ENCODE data around the gene SARS2.
"Not testable (repeated sequence)": the region's sequence is repeated elsewhere in the genome, so short reads cannot be mapped to it uniquely, and the experiment has no call there.

The SARS2 gene

GRCh38 chr19:38929929-38930775, at the start of gene SARS2:
TSS of gene SARS2 (minus strand) at chr19:38930763. CDS start at chr19:38930736, 27 bp downstream.
- peak; percentile 82 to 85 for DNase-seq (ENCODE audit: low read depth in 2 of 2)

GRCh38 chr19:38979812-38980211, 49.2 kb upstream of the SARS2 start:
- DNase-seq (ENCODE audit: low read depth in 2 of 2), result no peak

- DNase-seq (ENCODE audit: low read depth in 2 of 2), result no peak
Observed at GRCh38 chr19:38978326-38978689, 47.7 kb upstream of the SARS2 start.

- no peak for DNase-seq (ENCODE audit: low read depth in 2 of 2)
Observed at GRCh38 chr19:38977445-38978325, 47.1 kb upstream of the SARS2 start.

- DNase-seq (ENCODE audit: low read depth in 2 of 2), result no peak
Observed at GRCh38 chr19:38975861-38976271, 45.3 kb upstream of the SARS2 start.

GRCh38 chr19:38975214-38975860, 44.8 kb upstream of the SARS2 start, which contains the start of gene FBXO17:
TSS of gene FBXO17 (minus strand) at chr19:38975742. CDS start at chr19:38950319, 25,423 bp downstream.
- no peak for DNase-seq (ENCODE audit: low read depth in 2 of 2)

GRCh38 chr19:38974624-38975213, 44.2 kb upstream of the SARS2 start:
- DNase-seq (ENCODE audit: low read depth in 2 of 2), result no peak

GRCh38 chr19:38971672-38972071, 41.1 kb upstream of the SARS2 start:
- DNase-seq (ENCODE audit: low read depth in 2 of 2), result no peak

- DNase-seq (ENCODE audit: low read depth in 2 of 2), result no peak
Observed at GRCh38 chr19:38970664-38971532, 40.3 kb upstream of the SARS2 start.

GRCh38 chr19:38966149-38966548, 35.6 kb upstream of the SARS2 start:
- not testable (repeated sequence) for DNase-seq (ENCODE audit: low read depth in 2 of 2)

GRCh38 chr19:38964738-38965137, 34.2 kb upstream of the SARS2 start:
- DNase-seq (ENCODE audit: low read depth in 2 of 2), result no peak

- DNase-seq (ENCODE audit: low read depth in 2 of 2), result no peak
Observed at GRCh38 chr19:38959618-38960017, 29.1 kb upstream of the SARS2 start.

GRCh38 chr19:38958301-38958700, 27.7 kb upstream of the SARS2 start:
- no peak for DNase-seq (ENCODE audit: low read depth in 2 of 2)

GRCh38 chr19:38956264-38956663, 25.7 kb upstream of the SARS2 start:
- DNase-seq (ENCODE audit: low read depth in 2 of 2), result no peak

- DNase-seq (ENCODE audit: low read depth in 2 of 2), result no peak
Observed at GRCh38 chr19:38953677-38954076, 23.1 kb upstream of the SARS2 start.

GRCh38 chr19:38952395-38953165, 22.0 kb upstream of the SARS2 start:
- no peak for DNase-seq (ENCODE audit: low read depth in 2 of 2)

GRCh38 chr19:38951187-38951586, 20.6 kb upstream of the SARS2 start:
- no peak for DNase-seq (ENCODE audit: low read depth in 2 of 2)

GRCh38 chr19:38949580-38950367, 19.2 kb upstream of the SARS2 start:
- DNase-seq (ENCODE audit: low read depth in 2 of 2), result peak; percentile 78 to 81
